Posterior cingulate gyrus (tissue), 11 donors: ENCODE results near the gene C1orf232.

ENCODE experiments used
- DNase-seq, 10 donors: peaks; one replicate each; pipeline versions ENCODE4 v3.0.0 to v3.0.0-alpha.2; 2020 to 2021; ENCODE audit warnings: mixed read lengths in 3 of 10
- intact Hi-C: fragments of 100-400 bp; cut with DNase I; formaldehyde crosslinking; loops from one replicate; pipeline ENCODE4 v1.15.1; 2023

The C1orf232 gene

GRCh38 chr1:26168410-26169197, at the start of gene C1orf232:
C1orf232 (minus strand) TSS chr1:26168963; CDS start chr1:26168499, 464 bp downstream.
- intact Hi-C loops = loop anchor here (2.0 to 5.0 kb wide), 2 partner anchors 58 to 64 kb away; partner anchors contain the start of genes CEP85 and PDIK1L

GRCh38 chr1:26215246-26215645, 46.5 kb upstream of the C1orf232 start:
- peak in 1 of 10 donors; percentile 50 for DNase-seq
- intact Hi-C loops = no loop called here

More at GRCh38 chr1:26168410-26169197, at the start of gene C1orf232:
- DNase-seq = peak in 2 of 10 donors; percentile 73 to 80

- intact Hi-C loops = no loop called here
- DNase-seq = peak in 1 of 10 donors; percentile 52
Observed at GRCh38 chr1:26213335-26213905, 44.7 kb upstream of the C1orf232 start.

GRCh38 chr1:26212726-26213125, 44.0 kb upstream of the C1orf232 start:
- intact Hi-C loops = no loop called here
- DNase-seq = no peak

GRCh38 chr1:26210147-26210870, 41.5 kb upstream of the C1orf232 start:
- peak in 1 of 10 donors; percentile 9 for DNase-seq
- intact Hi-C loops = no loop called here

- DNase-seq = no peak
- intact Hi-C loops = no loop called here
Observed at GRCh38 chr1:26203642-26204318, 35.0 kb upstream of the C1orf232 start.

GRCh38 chr1:26200413-26200812, 31.6 kb upstream of the C1orf232 start:
- peak in 1 of 10 donors; percentile 7 for DNase-seq
- intact Hi-C loops = no loop called here

GRCh38 chr1:26197813-26198212, 29.1 kb upstream of the C1orf232 start:
- intact Hi-C loops = no loop called here
- peak in 2 of 10 donors; percentile 52 to 65 for DNase-seq

- intact Hi-C loops = no loop called here
- DNase-seq = peak in 1 of 10 donors; percentile 9
Observed at GRCh38 chr1:26197301-26197700, 28.5 kb upstream of the C1orf232 start.

- no peak for DNase-seq
- intact Hi-C loops = no loop called here
Observed at GRCh38 chr1:26195805-26196204, 27.0 kb upstream of the C1orf232 start.

- intact Hi-C loops = no loop called here
Observed at GRCh38 chr1:26191739-26192138, 23.0 kb upstream of the C1orf232 start.

GRCh38 chr1:26190373-26190987, 21.7 kb upstream of the C1orf232 start, which contains the start of gene CATSPER4:
CATSPER4 (plus strand) TSS chr1:26190602; CDS start chr1:26190628, 26 bp downstream.
- DNase-seq = peak in 2 of 10 donors; percentile 20 to 29
- intact Hi-C loops = no loop called here

More at GRCh38 chr1:26191739-26192138, 23.0 kb upstream of the C1orf232 start:
- peak in 1 of 10 donors; percentile 4 for DNase-seq

GRCh38 chr1:26189751-26190275, 21.1 kb upstream of the C1orf232 start:
- intact Hi-C loops = no loop called here
- DNase-seq = no peak

- intact Hi-C loops = no loop called here
Observed at GRCh38 chr1:26189331-26189730, 20.6 kb upstream of the C1orf232 start.

GRCh38 chr1:26188477-26188876, 19.7 kb upstream of the C1orf232 start:
- DNase-seq = peak in 1 of 10 donors; percentile 24
- intact Hi-C loops = no loop called here

More at GRCh38 chr1:26189331-26189730, 20.6 kb upstream of the C1orf232 start:
- DNase-seq = peak in 1 of 10 donors; percentile 39

GRCh38 chr1:26187882-26188281, 19.1 kb upstream of the C1orf232 start:
- intact Hi-C loops = no loop called here
- no peak for DNase-seq

GRCh38 chr1:26184883-26185282, 16.1 kb upstream of the C1orf232 start:
- peak in 2 of 10 donors; percentile 23 to 62 for DNase-seq
- intact Hi-C loops = no loop called here

GRCh38 chr1:26184086-26184485, 15.3 kb upstream of the C1orf232 start:
- intact Hi-C loops = no loop called here
- DNase-seq = peak in 1 of 10 donors; percentile 70

GRCh38 chr1:26182383-26182696, 13.6 kb upstream of the C1orf232 start:
- DNase-seq = no peak
- intact Hi-C loops = no loop called here
